DND-41 (cell line): ENCODE results near the gene EYA2.

Experiments
- CTCF ChIP-seq: IDR thresholded peaks from 2 replicates; pipeline ENCODE4 v1.5.1; 2012; ENCODE audit warnings: borderline replicate concordance, low read length, moderate library complexity, mild to moderate bottlenecking; ENCODE audit not compliant: poor library complexity, severe bottlenecking; ENCODE audit errors: extremely low read depth
- EZH2 ChIP-seq: IDR thresholded peaks from 3 replicates; pipeline ENCODE4 v1.6.1; 2012; ENCODE audit warnings: borderline replicate concordance, low read depth, mild to moderate bottlenecking, moderate library complexity, low read length, inconsistent platforms; ENCODE audit not compliant: severe bottlenecking

GRCh38 chr20:46916258-46916603 lies 21.6 kb downstream of the EYA2 start:
- TF ChIP-seq CTCF (no peak), EZH2 (no peak)
